ENCODE results near the gene LRMDA.

The LRMDA gene

GRCh38 chr10:76265441-76266113, 834.2 kb downstream of the LRMDA start:
- DNase-seq (ENCODE audit: low read depth in 2 of 2): no peak

GRCh38 chr10:76268530-76268929, 837.1 kb downstream of the LRMDA start:
- no peak for DNase-seq (ENCODE audit: low read depth in 2 of 2)

GRCh38 chr10:76268954-76269353, 837.5 kb downstream of the LRMDA start:
- no peak for DNase-seq (ENCODE audit: low read depth in 2 of 2)

GRCh38 chr10:76270464-76270863, 839.0 kb downstream of the LRMDA start:
- DNase-seq (ENCODE audit: low read depth in 2 of 2): no peak

GRCh38 chr10:76274933-76275332, 843.5 kb downstream of the LRMDA start:
- no peak for DNase-seq (ENCODE audit: low read depth in 2 of 2)

GRCh38 chr10:76278811-76279460, 847.5 kb downstream of the LRMDA start:
- DNase-seq (ENCODE audit: low read depth in 2 of 2): no peak

- DNase-seq (ENCODE audit: low read depth in 2 of 2): no peak
Measured at GRCh38 chr10:76281659-76282058, 850.2 kb downstream of the LRMDA start.

- DNase-seq (ENCODE audit: low read depth in 2 of 2): no peak
Measured at GRCh38 chr10:76282061-76283025, 850.9 kb downstream of the LRMDA start.

GRCh38 chr10:76284351-76284750, 852.9 kb downstream of the LRMDA start:
- DNase-seq (ENCODE audit: low read depth in 2 of 2): no peak

- DNase-seq (ENCODE audit: low read depth in 2 of 2): no peak
Measured at GRCh38 chr10:76285012-76285411, 853.6 kb downstream of the LRMDA start.

GRCh38 chr10:76285515-76285914, 854.1 kb downstream of the LRMDA start:
- DNase-seq (ENCODE audit: low read depth in 2 of 2): no peak

GRCh38 chr10:76286536-76286935, 855.1 kb downstream of the LRMDA start:
- no peak for DNase-seq (ENCODE audit: low read depth in 2 of 2)

- DNase-seq (ENCODE audit: low read depth in 2 of 2): no peak
Measured at GRCh38 chr10:76287856-76288255, 856.4 kb downstream of the LRMDA start.

- no peak for DNase-seq (ENCODE audit: low read depth in 2 of 2)
Measured at GRCh38 chr10:76291175-76291574, 859.8 kb downstream of the LRMDA start.

- DNase-seq (ENCODE audit: low read depth in 2 of 2): no peak
Measured at GRCh38 chr10:76291885-76292284, 860.5 kb downstream of the LRMDA start.

- DNase-seq (ENCODE audit: low read depth in 2 of 2): no peak
Measured at GRCh38 chr10:76296957-76297356, 865.5 kb downstream of the LRMDA start.

- no peak for DNase-seq (ENCODE audit: low read depth in 2 of 2)
Measured at GRCh38 chr10:76297358-76297757, 865.9 kb downstream of the LRMDA start.

- DNase-seq (ENCODE audit: low read depth in 2 of 2): no peak
Measured at GRCh38 chr10:76297780-76298281, 866.4 kb downstream of the LRMDA start.

GRCh38 chr10:76298329-76298728, 866.9 kb downstream of the LRMDA start:
- DNase-seq (ENCODE audit: low read depth in 2 of 2): no peak

- no peak for DNase-seq (ENCODE audit: low read depth in 2 of 2)
Measured at GRCh38 chr10:76299501-76299900, 868.1 kb downstream of the LRMDA start.

GRCh38 chr10:76301211-76301610, 869.8 kb downstream of the LRMDA start:
- DNase-seq (ENCODE audit: low read depth in 2 of 2): no peak

- no peak for DNase-seq (ENCODE audit: low read depth in 2 of 2)
Measured at GRCh38 chr10:76301950-76302349, 870.5 kb downstream of the LRMDA start.

Data from stimulated activated CD4-positive, alpha-beta T cell treated with anti-CD3 and anti-CD28 coated beads, Interleukin-4, amount 100 ng/mL, for 48 hours (primary cell).